Stimulated activated CD8-positive, alpha-beta memory T cell treated with anti-CD3 and anti-CD28 coated beads, Interleukin-12 subunit alpha, Interleukin-12 subunit beta, amount 100 ng/mL, for 1 hour (primary cell): ENCODE measurements around the gene EPS8L1.
"Not testable (repeated sequence)": the region's sequence is repeated elsewhere in the genome, so short reads cannot be mapped to it uniquely, and the experiment has no call there.

Source experiments
- DNase-seq: peaks from one replicate; pipeline ENCODE4 v3.0.0-alpha.2; 2020; ENCODE audit warnings: low read depth

EPS8L1 gene

GRCh38 chr19:55094456-55095259 is 19.0 kb downstream of the EPS8L1 start:
- no peak for DNase-seq

- no peak for DNase-seq
Measured at GRCh38 chr19:55095260-55096060, 19.8 kb downstream of the EPS8L1 start.

DNA sequence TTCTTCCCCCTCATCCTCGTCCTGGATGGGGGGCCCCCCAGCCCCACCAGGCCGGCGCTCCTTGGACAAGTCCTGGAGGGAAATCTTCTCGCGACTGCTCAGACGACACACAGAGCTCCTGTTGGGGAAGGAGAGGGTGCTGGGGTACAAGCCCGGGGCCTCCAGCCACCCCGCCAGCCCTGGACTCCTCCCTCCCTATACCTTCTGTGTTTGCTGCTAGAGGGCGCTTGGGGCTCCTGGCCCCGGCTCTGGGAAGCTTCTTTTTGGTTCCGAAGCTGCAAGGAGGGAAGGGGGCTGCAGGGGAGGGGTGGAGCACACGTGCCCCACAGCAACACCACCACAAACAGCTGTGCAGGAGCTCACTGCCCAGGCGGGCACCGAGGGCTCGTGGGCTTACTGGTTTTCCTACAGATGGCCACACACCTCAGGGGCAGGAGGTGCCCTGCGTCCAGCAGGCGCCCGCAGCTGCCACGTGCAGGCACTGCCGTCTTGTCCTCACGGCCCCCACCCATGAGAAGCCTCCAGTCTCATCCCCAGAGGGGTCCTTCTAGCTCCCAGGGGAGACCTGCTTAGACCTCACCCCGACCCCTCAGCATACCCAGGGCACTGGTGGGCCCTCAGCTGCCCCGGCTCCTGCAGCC is 20.5 kb downstream of the EPS8L1 start:
- DNase-seq = no peak

DNA sequence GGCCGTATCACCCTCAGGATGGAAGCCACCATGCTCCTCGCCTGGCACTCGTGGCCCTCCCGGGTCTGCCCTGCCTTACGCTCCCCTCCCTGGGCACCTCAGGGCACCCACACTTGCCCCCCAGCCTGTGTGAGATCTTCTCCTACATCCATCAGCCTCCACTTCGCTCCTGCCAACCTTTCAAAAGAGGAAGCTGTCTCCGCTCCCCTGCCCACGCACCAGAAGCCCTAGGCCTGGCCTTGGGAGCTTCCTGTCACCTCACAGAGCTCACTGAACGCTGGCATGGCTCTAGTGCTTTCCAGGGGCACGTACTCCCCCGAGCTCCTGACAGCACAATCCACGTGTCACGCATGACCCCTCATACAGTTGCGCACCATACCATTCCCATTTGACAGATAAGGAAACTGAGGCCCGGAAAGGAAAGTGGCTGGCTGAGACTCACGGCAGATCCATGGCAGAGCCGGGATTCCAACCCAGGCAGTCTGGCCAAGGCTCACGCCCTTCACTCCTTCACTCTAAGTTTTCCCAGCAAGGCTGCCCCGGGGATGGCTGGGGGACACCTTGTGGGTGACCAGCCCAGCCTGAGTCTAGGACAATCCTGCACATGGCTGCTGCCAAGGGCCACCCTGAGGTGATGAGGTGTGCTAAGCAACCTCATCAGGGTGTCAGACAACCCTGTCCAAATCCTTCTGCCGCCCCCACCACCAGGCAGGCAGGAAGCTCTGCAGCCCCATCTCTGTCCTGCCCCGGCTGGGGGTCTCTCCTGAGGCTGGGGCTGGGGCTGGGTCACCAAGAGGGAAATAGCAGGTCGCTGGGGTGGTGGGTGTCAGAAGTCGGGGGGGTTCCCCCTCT is 22.4 kb downstream of the EPS8L1 start:
- DNase-seq = no peak

GRCh38 chr19:55098716-55099556 is 23.3 kb downstream of the EPS8L1 start:
- no peak for DNase-seq

GRCh38 chr19:55099557-55100506 is 24.2 kb downstream of the EPS8L1 start:
- DNase-seq = no peak

DNA sequence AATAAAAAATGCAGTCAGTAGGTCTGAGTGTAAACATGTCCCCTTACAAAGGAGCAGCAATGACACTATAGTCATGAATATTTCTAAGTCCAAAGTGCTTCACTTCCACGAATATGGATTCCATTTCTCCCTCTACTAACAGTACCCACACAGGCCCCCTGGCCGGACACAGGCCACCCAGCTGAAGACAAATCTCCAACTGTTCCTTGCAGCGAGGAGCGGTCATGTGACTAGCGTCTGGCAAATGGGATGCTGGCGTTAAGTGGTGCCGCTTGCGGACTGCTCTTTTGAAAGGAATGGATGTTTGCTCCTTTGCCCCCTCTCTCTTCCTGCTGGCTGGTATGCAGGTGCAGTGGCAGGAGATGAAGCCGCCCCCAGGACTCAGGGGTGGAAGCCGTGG is 25.6 kb downstream of the EPS8L1 start:
- no peak for DNase-seq

DNA sequence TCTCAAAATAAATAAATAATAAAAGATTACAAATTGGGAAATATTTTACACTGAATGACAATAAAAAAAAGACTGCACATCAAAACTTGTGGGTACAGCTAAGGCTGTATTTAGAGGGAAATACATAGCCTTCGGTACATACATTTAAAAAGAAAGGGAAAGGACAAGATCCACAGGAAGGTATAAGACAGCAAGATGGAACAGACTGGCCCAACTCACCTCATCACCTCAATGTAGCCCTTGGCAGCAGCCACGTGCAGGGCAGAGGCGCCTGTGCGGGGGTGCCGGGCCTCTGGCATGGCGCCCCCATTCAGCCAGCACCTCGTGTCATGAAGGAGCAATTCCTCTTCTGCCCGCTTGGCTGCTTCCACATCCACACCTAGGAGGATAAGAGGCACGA is 27.5 kb downstream of the EPS8L1 start:
- DNase-seq = no peak

GRCh38 chr19:55105237-55105636 is 29.6 kb downstream of the EPS8L1 start:
- DNase-seq = no peak

- no peak for DNase-seq
Measured at GRCh38 chr19:55106591-55106990, 30.9 kb downstream of the EPS8L1 start.

GRCh38 chr19:55107252-55107651 is 31.6 kb downstream of the EPS8L1 start:
- not testable (repeated sequence) for DNase-seq

- DNase-seq = no peak
Measured at GRCh38 chr19:55109527-55110291, 34.0 kb downstream of the EPS8L1 start.

GRCh38 chr19:55111238-55111831 is 35.7 kb downstream of the EPS8L1 start:
- no peak for DNase-seq

- DNase-seq = no peak
Measured at GRCh38 chr19:55112246-55112776, 36.6 kb downstream of the EPS8L1 start.

DNA sequence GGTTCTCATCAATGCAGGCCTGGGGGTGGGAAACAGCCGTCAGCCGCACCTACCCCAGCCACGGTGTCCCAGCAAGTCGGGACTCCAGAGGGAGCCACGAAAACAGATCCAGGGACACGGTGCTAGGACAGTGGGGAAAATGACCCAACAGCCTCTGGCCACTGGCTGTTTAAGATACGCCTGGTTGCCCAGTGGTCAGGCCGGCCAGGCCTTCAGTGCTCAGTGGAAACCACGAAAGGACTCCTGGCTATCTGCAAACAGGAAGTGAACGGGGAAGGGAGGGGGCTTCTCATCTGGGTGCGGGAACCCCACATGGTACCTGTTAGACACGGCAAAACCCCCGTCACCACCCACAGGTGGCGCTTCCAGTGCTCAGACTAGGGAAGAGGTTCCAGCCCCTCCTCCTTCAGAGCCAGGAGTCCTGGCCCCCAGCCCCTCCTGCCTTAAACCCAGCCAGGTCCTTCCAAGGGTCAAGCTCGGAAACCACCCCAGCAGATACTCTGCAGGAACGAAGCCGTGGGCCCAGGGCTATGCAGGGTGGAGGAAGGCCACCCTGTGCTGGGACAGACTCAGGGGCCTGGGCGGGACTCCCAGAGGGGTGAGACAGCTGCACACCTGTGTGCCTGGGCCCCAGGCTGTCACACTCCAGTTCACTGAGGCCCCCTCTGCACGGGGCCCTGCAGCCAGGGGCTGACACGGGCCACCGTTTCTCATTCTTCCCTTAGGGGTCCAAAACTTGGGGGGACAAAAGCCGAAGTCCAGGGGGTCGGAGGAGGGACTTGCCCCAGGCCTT is 37.3 kb downstream of the EPS8L1 start:
- no peak for DNase-seq

DNA sequence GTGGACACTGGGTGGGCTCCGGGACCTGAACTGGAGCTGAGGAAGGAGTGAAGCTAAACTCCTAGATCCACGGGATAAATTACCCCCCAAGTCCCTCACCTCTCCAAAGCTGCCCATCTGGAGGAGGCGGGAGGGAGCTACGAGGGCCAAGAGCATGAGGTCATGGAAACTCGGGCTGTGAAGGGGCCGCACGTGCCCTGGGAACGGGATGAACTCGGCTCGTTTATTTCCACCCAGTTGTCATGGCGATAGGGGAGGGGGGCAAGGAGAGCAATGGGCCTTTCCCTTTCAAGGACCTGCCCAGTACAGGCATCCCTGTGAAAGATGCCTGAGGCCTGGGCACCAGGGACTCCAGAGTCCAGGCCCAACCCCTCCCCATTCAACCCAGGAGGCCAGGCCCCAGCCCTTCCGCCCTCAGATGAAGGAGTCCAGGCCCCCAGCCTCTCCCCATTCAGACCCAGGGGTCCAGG is 37.9 kb downstream of the EPS8L1 start:
- no peak for DNase-seq

- no peak for DNase-seq
Measured at GRCh38 chr19:55114566-55115145, 39.0 kb downstream of the EPS8L1 start.
